GM23248 (cell line): ENCODE measurements around the gene CCDC38.

Experiments used
- EZH2 ChIP-seq: fragments of 200-600 bp; sonication (generic); IDR thresholded peaks from 2 replicates; pipeline ENCODE4 v1.6.1; 2018; ENCODE audit warnings: antibody characterized with exemption, mild to moderate bottlenecking; ENCODE audit not compliant: insufficient read depth, poor library complexity, severe bottlenecking
- EZH2phosphoT487 ChIP-seq: fragments of 200-600 bp; sonication (generic); IDR thresholded peaks from 2 replicates; pipeline ENCODE4 v1.6.1; 2018; ENCODE audit warnings: antibody characterized with exemption, moderate library complexity, mild to moderate bottlenecking, low read depth; ENCODE audit not compliant: insufficient read depth

- TF ChIP-seq EZH2 = no peak
- no peak for TF ChIP-seq EZH2phosphoT487
Measured at GRCh38 chr12:95942101-95942523, 302 bp downstream of the CCDC38 start.
